ENCODE results near the gene H2AZ2.
A peak's percentile ranks its signal among the peaks of the same experiment; 100 is the strongest.
"Not testable (repeated sequence)": the region's sequence is repeated elsewhere in the genome, so short reads cannot be mapped to it uniquely, and the experiment has no call there.

The H2AZ2 gene

DNA sequence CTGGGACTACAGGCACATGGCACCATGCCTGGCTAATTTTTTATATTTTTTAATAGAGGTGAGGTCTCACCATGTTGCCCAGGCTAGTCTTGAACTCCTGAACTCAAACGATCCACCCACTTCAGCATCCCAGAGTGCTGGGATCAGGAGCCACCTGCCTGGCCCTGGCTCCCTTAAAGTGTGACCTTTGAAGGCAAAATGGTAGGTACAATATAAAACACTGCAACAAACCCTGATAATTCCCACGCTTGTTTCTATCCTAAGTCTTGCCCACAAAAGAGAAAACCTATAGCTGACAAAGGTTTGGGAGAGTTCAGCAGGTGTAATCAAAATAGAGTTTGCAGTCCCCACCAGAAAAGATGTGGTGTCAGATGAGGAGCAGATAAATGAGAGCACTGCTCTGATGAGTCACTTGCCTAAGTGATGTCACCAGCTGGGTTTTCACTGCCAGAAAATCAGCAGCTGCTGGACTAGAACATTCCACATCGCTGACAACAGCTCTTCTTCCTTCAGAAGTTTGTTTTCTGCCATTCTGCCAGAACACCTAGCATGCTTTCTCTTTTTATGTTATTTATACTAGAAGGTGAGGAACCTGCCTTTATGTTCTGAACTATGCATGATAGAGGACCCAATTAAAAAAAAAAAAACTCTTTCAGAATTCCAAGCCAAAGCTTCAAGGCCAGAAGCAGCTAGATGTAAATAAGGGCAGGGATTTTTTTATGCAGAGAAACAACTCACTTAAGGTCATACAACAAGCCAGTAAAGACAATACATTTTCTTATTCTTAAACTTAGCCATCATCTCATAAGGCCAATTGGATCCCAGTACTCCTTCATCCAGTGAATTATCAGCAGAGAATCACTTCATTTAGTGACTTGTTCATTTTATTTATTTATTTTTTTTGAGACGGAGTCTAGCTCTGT, 19.4 kb upstream of the H2AZ2 start:
- no peaks in the 10 kb centered on the region for H3K36me3 ChIP-seq (ENCODE audit: control insufficient read depth, insufficient read depth, low read length)
- no peak overlapping the region for H3K23ac ChIP-seq (ENCODE audit: low read length)
- DNase-seq: peak; percentile 46
- H3K27ac ChIP-seq (ENCODE audit: low read depth, low read length): no peak overlapping the region
- H2AK5ac ChIP-seq (ENCODE audit: low read length): no peak overlapping the region
- no peak overlapping the region for H3K18ac ChIP-seq (ENCODE audit: low read length)
- no peak overlapping the region for H2BK120ac ChIP-seq (ENCODE audit: low read depth, low read length)
- H3K4me2 ChIP-seq (ENCODE audit: low read length): no peak overlapping the region
- no peak overlapping the region for H3K4me3 ChIP-seq (ENCODE audit: low read length)
- H4K8ac ChIP-seq (ENCODE audit: low read depth, low read length): no peak overlapping the region
- no peaks in the 10 kb centered on the region for H3K79me1 ChIP-seq (ENCODE audit: low read length)
- no peaks in the 10 kb centered on the region for H3K4me1 ChIP-seq (ENCODE audit: control insufficient read depth, low read depth, low read length)
- H2BK5ac ChIP-seq (ENCODE audit: low read length): no peak overlapping the region
- no peak overlapping the region for H2BK15ac ChIP-seq (replicated peaks; ENCODE audit: low read depth)
- H3K27me3 ChIP-seq (ENCODE audit: insufficient read depth, low read length, poor library complexity): no peaks in the 10 kb centered on the region
- no CpG with 5 or more reads among the region's 4 CpGs for WGBS (ENCODE audit: extremely low coverage, insufficient coverage, low lambda C conversion rate)
- H3K56ac ChIP-seq (ENCODE audit: low read length): no peak overlapping the region
- no peak overlapping the region for H4K5ac ChIP-seq (ENCODE audit: low read length)
- no peak overlapping the region for H3K9ac ChIP-seq (ENCODE audit: low read length)
- no peak overlapping the region for H3K4ac ChIP-seq (ENCODE audit: low read depth, low read length)
- no peaks in the 10 kb centered on the region for H3K79me2 ChIP-seq (ENCODE audit: control insufficient read depth, insufficient read depth, low read length)

- H4K8ac ChIP-seq (ENCODE audit: low read depth, low read length); H3K4me1 ChIP-seq (ENCODE audit: control insufficient read depth, low read depth, low read length); H3K36me3 ChIP-seq (ENCODE audit: control insufficient read depth, insufficient read depth, low read length); H3K18ac ChIP-seq (ENCODE audit: low read length); H2BK120ac ChIP-seq (ENCODE audit: low read depth, low read length); H3K27ac ChIP-seq (ENCODE audit: low read depth, low read length); H2BK5ac ChIP-seq (ENCODE audit: low read length); H3K4ac ChIP-seq (ENCODE audit: low read depth, low read length); H3K27me3 ChIP-seq (ENCODE audit: insufficient read depth, low read length, poor library complexity); DNase-seq; H3K4me2 ChIP-seq (ENCODE audit: low read length); H2BK15ac ChIP-seq (replicated peaks; ENCODE audit: low read depth); H3K23ac ChIP-seq (ENCODE audit: low read length); H3K79me2 ChIP-seq (ENCODE audit: control insufficient read depth, insufficient read depth, low read length); H3K9ac ChIP-seq (ENCODE audit: low read length); H3K79me1 ChIP-seq (ENCODE audit: low read length); H4K5ac ChIP-seq (ENCODE audit: low read length); H3K4me3 ChIP-seq (ENCODE audit: low read length); H2AK5ac ChIP-seq (ENCODE audit: low read length); H3K56ac ChIP-seq (ENCODE audit: low read length): not testable (repeated sequence)
- no CpG with 5 or more reads among the region's 4 CpGs for WGBS (ENCODE audit: extremely low coverage, insufficient coverage, low lambda C conversion rate)
Measured at GRCh38 chr7:44861949-44862348, 14.1 kb upstream of the H2AZ2 start.

- no peak overlapping the region for H3K56ac ChIP-seq (ENCODE audit: low read length)
Measured at GRCh38 chr7:44858161-44858560, 10.3 kb upstream of the H2AZ2 start.

DNA sequence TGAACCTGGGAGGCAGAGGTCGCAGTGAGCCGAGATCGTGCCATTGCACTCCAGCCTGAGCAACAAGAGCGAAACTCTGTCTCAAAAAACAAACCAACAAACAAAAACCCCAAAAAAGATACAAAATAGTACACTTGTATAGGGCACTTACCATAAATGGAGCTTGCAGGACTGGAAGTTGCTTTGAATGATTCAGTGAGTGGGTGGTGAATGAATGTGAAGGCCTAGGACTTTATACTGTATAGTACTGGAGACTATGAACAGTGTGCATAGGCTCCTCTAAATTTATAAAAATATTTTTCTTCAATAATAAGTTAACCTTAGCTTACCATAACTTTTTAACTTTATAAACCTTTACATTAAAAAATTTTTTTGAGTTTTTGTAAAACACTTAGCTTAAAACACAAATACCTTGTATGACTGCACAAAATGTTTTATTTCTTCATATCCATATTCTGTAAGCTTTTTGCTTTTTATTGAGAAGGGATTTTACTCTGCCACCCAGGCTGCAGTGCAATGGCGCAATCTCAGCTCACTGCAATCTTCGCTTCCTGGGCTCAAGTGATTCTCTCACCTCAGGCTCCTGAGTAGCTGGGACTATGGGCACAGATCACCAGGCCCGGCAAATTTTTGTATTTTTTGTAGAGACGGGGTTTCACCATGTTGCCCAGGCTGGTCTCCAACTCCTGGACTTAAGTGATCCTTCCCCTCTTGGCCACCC, 6.9 kb upstream of the H2AZ2 start:
- no peak overlapping the region for H2BK5ac ChIP-seq (ENCODE audit: low read length)
- no peaks in the 10 kb centered on the region for H3K36me3 ChIP-seq (ENCODE audit: control insufficient read depth, insufficient read depth, low read length)
- no peak overlapping the region for H4K5ac ChIP-seq (ENCODE audit: low read length)
- H3K4ac ChIP-seq (ENCODE audit: low read depth, low read length): no peak overlapping the region
- no peak overlapping the region for H3K23ac ChIP-seq (ENCODE audit: low read length)
- no peaks in the 10 kb centered on the region for H3K79me1 ChIP-seq (ENCODE audit: low read length)
- no peaks in the 10 kb centered on the region for H3K27me3 ChIP-seq (ENCODE audit: insufficient read depth, low read length, poor library complexity)
- DNase-seq: no peak
- no peak overlapping the region for H4K8ac ChIP-seq (ENCODE audit: low read depth, low read length)
- no peak overlapping the region for H3K4me2 ChIP-seq (ENCODE audit: low read length)
- H2BK120ac ChIP-seq (ENCODE audit: low read depth, low read length): no peak overlapping the region
- no peak overlapping the region for H3K18ac ChIP-seq (ENCODE audit: low read length)
- H3K27ac ChIP-seq (ENCODE audit: low read depth, low read length): no peak overlapping the region
- no peak overlapping the region for H2AK5ac ChIP-seq (ENCODE audit: low read length)
- no CpG with 5 or more reads among the region's 8 CpGs for WGBS (ENCODE audit: extremely low coverage, insufficient coverage, low lambda C conversion rate)
- no peaks in the 10 kb centered on the region for H3K4me1 ChIP-seq (ENCODE audit: control insufficient read depth, low read depth, low read length)
- no peak overlapping the region for H2BK15ac ChIP-seq (replicated peaks; ENCODE audit: low read depth)
- no peak overlapping the region for H3K4me3 ChIP-seq (ENCODE audit: low read length)
- no peak overlapping the region for H3K56ac ChIP-seq (ENCODE audit: low read length)
- no peak overlapping the region for H3K9ac ChIP-seq (ENCODE audit: low read length)
- no peaks in the 10 kb centered on the region for H3K79me2 ChIP-seq (ENCODE audit: control insufficient read depth, insufficient read depth, low read length)

More at GRCh38 chr7:44858161-44858560, 10.3 kb upstream of the H2AZ2 start:
- no CpG with 5 or more reads among the region's 2 CpGs for WGBS (ENCODE audit: extremely low coverage, insufficient coverage, low lambda C conversion rate)
- no peaks in the 10 kb centered on the region for H3K36me3 ChIP-seq (ENCODE audit: control insufficient read depth, insufficient read depth, low read length)
- no peak overlapping the region for H3K4me3 ChIP-seq (ENCODE audit: low read length)
- H2BK120ac ChIP-seq (ENCODE audit: low read depth, low read length): no peak overlapping the region
- no peaks in the 10 kb centered on the region for H3K27me3 ChIP-seq (ENCODE audit: insufficient read depth, low read length, poor library complexity)
- H4K8ac ChIP-seq (ENCODE audit: low read depth, low read length): no peak overlapping the region
- no peaks in the 10 kb centered on the region for H3K4me1 ChIP-seq (ENCODE audit: control insufficient read depth, low read depth, low read length)
- no peak overlapping the region for H3K4ac ChIP-seq (ENCODE audit: low read depth, low read length)
- H3K79me2 ChIP-seq (ENCODE audit: control insufficient read depth, insufficient read depth, low read length): no peaks in the 10 kb centered on the region
- no peak overlapping the region for H3K4me2 ChIP-seq (ENCODE audit: low read length)
- H3K27ac ChIP-seq (ENCODE audit: low read depth, low read length): no peak overlapping the region
- no peak for DNase-seq
- no peak overlapping the region for H3K23ac ChIP-seq (ENCODE audit: low read length)
- H3K18ac ChIP-seq (ENCODE audit: low read length): no peak overlapping the region
- H2BK5ac ChIP-seq (ENCODE audit: low read length): no peak overlapping the region
- H2AK5ac ChIP-seq (ENCODE audit: low read length): no peak overlapping the region
- H3K9ac ChIP-seq (ENCODE audit: low read length): no peak overlapping the region
- H2BK15ac ChIP-seq (replicated peaks; ENCODE audit: low read depth): no peak overlapping the region
- H3K79me1 ChIP-seq (ENCODE audit: low read length): no peaks in the 10 kb centered on the region
- H4K5ac ChIP-seq (ENCODE audit: low read length): no peak overlapping the region

GRCh38 chr7:44853391-44853790, 5.5 kb upstream of the H2AZ2 start:
- no peak overlapping the region for H3K23ac ChIP-seq (ENCODE audit: low read length)
- H3K79me2 ChIP-seq (ENCODE audit: control insufficient read depth, insufficient read depth, low read length): no peaks in the 10 kb centered on the region
- H3K27ac ChIP-seq (ENCODE audit: low read depth, low read length): no peak overlapping the region
- H3K36me3 ChIP-seq (ENCODE audit: control insufficient read depth, insufficient read depth, low read length): no peaks in the 10 kb centered on the region
- DNase-seq: peak; percentile 33
- H4K8ac ChIP-seq (ENCODE audit: low read depth, low read length): no peak overlapping the region
- no CpG with 5 or more reads among the region's 3 CpGs for WGBS (ENCODE audit: extremely low coverage, insufficient coverage, low lambda C conversion rate)
- no peak overlapping the region for H2BK15ac ChIP-seq (replicated peaks; ENCODE audit: low read depth)
- H3K4me3 ChIP-seq (ENCODE audit: low read length): no peak overlapping the region
- H2AK5ac ChIP-seq (ENCODE audit: low read length): no peak overlapping the region
- H3K4me2 ChIP-seq (ENCODE audit: low read length): no peak overlapping the region
- H3K4me1 ChIP-seq (ENCODE audit: control insufficient read depth, low read depth, low read length): no peaks in the 10 kb centered on the region
- no peak overlapping the region for H2BK120ac ChIP-seq (ENCODE audit: low read depth, low read length)
- no peak overlapping the region for H3K18ac ChIP-seq (ENCODE audit: low read length)
- H3K4ac ChIP-seq (ENCODE audit: low read depth, low read length): no peak overlapping the region
- H3K27me3 ChIP-seq (ENCODE audit: insufficient read depth, low read length, poor library complexity): no peaks in the 10 kb centered on the region
- H2BK5ac ChIP-seq (ENCODE audit: low read length): no peak overlapping the region
- H3K9ac ChIP-seq (ENCODE audit: low read length): no peak overlapping the region
- H4K5ac ChIP-seq (ENCODE audit: low read length): no peak overlapping the region
- H3K56ac ChIP-seq (ENCODE audit: low read length): no peak overlapping the region
- no peaks in the 10 kb centered on the region for H3K79me1 ChIP-seq (ENCODE audit: low read length)
